Calu3 (cell line): Measurements from ENCODE around the gene FETUB. TPM values are rescaled to one million over a fixed set of nuclear protein-coding genes. Genes with fewer than 3 reads are reported as not detected.

Experiments
- BruUV-seq: library from RNA; stranded (reverse); fragments of 400-500 nt; replicated peaks from 2 replicates; lab custom pipeline; 2021; lab: Mats Ljungman, UMichigan
- CTCF ChIA-PET: fragments of 300-600 bp; sonication (Branson Sonifier 250); formaldehyde crosslinking; loops from one replicate; lab custom pipeline; 2022; ENCODE audit warnings: antibody characterized with exemption; lab: Charles Lee
- DNase-seq: peaks from one replicate; pipeline ENCODE4 v3.0.0; 2022
- H3K27ac Mint-ChIP-seq: one replicate; pipeline ENCODE4 v1.8.0; 2022; ENCODE audit warnings: mixed read lengths; ENCODE audit not compliant: unreplicated experiment
- H3K27me3 Mint-ChIP-seq: one replicate; pipeline ENCODE4 v1.8.0; 2022; ENCODE audit warnings: mixed read lengths; ENCODE audit not compliant: unreplicated experiment
- H3K36me3 Mint-ChIP-seq: one replicate; pipeline ENCODE4 v1.8.0; 2022; ENCODE audit warnings: mild to moderate bottlenecking, moderate library complexity, mixed read lengths; ENCODE audit not compliant: insufficient read depth, unreplicated experiment
- H3K4me1 Mint-ChIP-seq: one replicate; pipeline ENCODE4 v1.8.0; 2022; ENCODE audit warnings: mild to moderate bottlenecking, low read depth, mixed read lengths; ENCODE audit not compliant: unreplicated experiment
- H3K4me3 Mint-ChIP-seq: one replicate; pipeline ENCODE4 v1.8.0; 2022; ENCODE audit warnings: mild to moderate bottlenecking, low read depth, moderate library complexity, mixed read lengths; ENCODE audit not compliant: unreplicated experiment
- H3K9me3 Mint-ChIP-seq: one replicate; pipeline ENCODE4 v1.8.0; 2022; ENCODE audit warnings: low read depth, mixed read lengths; ENCODE audit not compliant: unreplicated experiment
- intact Hi-C: fragments of 100-400 bp; cut with micrococcal nuclease; formaldehyde crosslinking; loops from one replicate; pipeline ENCODE4 v1.10.0; 2022; ENCODE audit not compliant: unreplicated experiment
- total RNA-seq: library from RNA; stranded (reverse); gene quantifications from 2 replicates; pipeline ENCODE4 v1.2.3, GENCODE V29; 2022
- TF ChIP-seq, protein P1 (sequence below): fragments of 200-600 bp; IDR thresholded peaks from one replicate; pipeline ENCODE4 v1.8.0; 2022; ENCODE audit warnings: antibody characterized with exemption; ENCODE audit not compliant: unreplicated experiment

Gene FETUB
- total RNA-seq, 1 experiment from 2014 or later = not detected

DNA sequence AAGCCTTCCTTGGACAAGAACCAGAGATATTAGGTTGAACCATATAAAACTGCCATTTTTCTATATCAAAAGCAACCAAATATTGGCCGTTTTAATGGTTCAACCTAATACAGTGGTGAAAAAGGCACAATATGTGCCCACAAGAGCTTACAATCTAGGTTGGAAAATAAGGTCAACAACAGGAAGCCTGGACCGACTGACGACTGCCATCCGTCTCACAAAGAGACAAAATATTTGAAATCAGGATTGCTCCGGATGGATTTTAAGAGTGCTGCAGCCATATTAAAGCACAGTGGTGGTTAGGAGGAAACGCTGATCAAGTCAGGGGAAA, 26.0 kb upstream of the FETUB start:
- Mint-ChIP-seq H3K27me3 (no peaks in the 10 kb centered on the region), H3K9me3 (no peaks in the 10 kb centered on the region), H3K4me3 (no peak overlapping the region), H3K27ac (no peak overlapping the region), H3K4me1 (peaks cover 40% of the 10 kb centered on the region), H3K36me3 (peaks cover 5% of the 10 kb centered on the region)
- intact Hi-C loops = loop anchor here (1.0 to 10.0 kb wide), 3 partner anchors 171 to 629 kb away; partner anchors contain the start of gene EIF4A2
- CTCF ChIA-PET = interaction anchor here (0.6 to 5.0 kb wide), 16 partner anchors 9 to 606 kb away, joined by 3 to 61 read pairs (median 4); partner anchors contain the start of gene DNAJB11
- TF ChIP-seq, protein P1, sequence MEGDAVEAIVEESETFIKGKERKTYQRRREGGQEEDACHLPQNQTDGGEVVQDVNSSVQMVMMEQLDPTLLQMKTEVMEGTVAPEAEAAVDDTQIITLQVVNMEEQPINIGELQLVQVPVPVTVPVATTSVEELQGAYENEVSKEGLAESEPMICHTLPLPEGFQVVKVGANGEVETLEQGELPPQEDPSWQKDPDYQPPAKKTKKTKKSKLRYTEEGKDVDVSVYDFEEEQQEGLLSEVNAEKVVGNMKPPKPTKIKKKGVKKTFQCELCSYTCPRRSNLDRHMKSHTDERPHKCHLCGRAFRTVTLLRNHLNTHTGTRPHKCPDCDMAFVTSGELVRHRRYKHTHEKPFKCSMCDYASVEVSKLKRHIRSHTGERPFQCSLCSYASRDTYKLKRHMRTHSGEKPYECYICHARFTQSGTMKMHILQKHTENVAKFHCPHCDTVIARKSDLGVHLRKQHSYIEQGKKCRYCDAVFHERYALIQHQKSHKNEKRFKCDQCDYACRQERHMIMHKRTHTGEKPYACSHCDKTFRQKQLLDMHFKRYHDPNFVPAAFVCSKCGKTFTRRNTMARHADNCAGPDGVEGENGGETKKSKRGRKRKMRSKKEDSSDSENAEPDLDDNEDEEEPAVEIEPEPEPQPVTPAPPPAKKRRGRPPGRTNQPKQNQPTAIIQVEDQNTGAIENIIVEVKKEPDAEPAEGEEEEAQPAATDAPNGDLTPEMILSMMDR = no peak
- no TSS peak for BruUV-seq
- no peak for DNase-seq

DNA sequence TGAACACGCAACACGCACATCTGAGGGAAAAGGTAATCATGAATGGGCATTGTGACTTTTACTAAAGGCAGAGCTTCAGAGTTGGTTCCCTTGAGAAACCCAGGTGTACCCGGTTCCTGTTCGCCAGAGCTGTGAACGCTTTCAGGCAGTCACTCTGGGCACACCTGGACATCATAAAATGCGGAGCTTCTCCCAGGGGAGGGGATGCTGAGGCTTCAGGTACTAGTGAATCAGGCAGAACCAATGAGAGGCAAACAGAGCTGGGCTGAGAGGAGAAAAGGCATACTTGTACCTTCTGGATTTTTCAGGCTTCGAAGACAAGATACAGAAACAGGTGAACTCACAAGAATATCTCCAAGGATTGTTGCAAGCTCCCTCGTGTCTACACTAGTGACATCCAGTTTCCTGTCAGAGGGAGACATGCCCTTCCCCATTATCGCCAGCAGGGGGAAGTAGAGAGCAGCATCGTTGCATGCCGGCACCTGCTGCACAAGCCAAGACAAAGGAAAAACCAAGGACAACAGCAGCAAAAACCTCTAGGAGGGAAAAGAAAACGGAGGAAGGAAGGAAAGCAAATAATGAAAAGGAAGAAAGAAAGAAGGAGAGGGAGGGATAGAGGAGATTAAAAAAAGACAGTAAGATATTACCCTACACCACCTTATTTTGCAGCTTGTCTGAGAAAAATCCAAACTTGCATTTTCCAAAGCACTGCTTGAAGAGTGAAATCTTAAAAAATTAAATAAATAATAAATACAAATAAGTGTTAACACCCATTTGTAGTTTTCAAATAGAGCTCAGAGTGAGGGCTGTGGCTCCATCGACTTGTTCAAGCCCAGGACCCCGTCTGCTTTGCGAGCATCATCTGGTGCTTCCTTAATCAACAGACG, 25.4 kb upstream of the FETUB start:
- no peaks in the 10 kb centered on the region for H3K9me3 Mint-ChIP-seq

GRCh38 chr3:186616299-186616617, 23.9 kb upstream of the FETUB start:
- Mint-ChIP-seq H3K9me3 (no peaks in the 10 kb centered on the region), H3K36me3 (peaks cover 5% of the 10 kb centered on the region), H3K27ac (no peak overlapping the region), H3K27me3 (no peaks in the 10 kb centered on the region), H3K4me3 (no peak overlapping the region), H3K4me1 (peaks cover 34% of the 10 kb centered on the region)
- CTCF ChIA-PET = interaction anchor here (0.7 to 5.0 kb wide), 20 partner anchors 9 to 357 kb away, joined by 3 to 61 read pairs (median 6); partner anchors contain the start of genes DNAJB11 and EIF4A2
- no peak for DNase-seq
- no TSS peak for BruUV-seq
- TF ChIP-seq, protein P1 = no peak
- intact Hi-C loops = loop anchor here (2.0 to 10.0 kb wide), 3 partner anchors 169 to 631 kb away; partner anchors contain the start of gene EIF4A2

More for the DNA sequence above, 25.4 kb upstream of the FETUB start:
- CTCF ChIA-PET = interaction anchor here (0.6 to 5.0 kb wide), 16 partner anchors 10 to 207 kb away, joined by 3 to 61 read pairs (median 4); partner anchors contain the start of gene DNAJB11
- peak; percentile 91 for DNase-seq
- H3K27me3 Mint-ChIP-seq = no peaks in the 10 kb centered on the region
- BruUV-seq = no TSS peak
- H3K4me1 Mint-ChIP-seq = peaks cover 34% of the 10 kb centered on the region
- H3K27ac Mint-ChIP-seq = peak overlapping the region; percentile 3
- TF ChIP-seq, protein P1 = peak; percentile 98
- H3K4me3 Mint-ChIP-seq = no peak overlapping the region
- peaks cover 5% of the 10 kb centered on the region for H3K36me3 Mint-ChIP-seq
- intact Hi-C loops = loop anchor here (1.0 to 10.0 kb wide), 3 partner anchors 170 to 630 kb away; partner anchors contain the start of gene EIF4A2

DNA sequence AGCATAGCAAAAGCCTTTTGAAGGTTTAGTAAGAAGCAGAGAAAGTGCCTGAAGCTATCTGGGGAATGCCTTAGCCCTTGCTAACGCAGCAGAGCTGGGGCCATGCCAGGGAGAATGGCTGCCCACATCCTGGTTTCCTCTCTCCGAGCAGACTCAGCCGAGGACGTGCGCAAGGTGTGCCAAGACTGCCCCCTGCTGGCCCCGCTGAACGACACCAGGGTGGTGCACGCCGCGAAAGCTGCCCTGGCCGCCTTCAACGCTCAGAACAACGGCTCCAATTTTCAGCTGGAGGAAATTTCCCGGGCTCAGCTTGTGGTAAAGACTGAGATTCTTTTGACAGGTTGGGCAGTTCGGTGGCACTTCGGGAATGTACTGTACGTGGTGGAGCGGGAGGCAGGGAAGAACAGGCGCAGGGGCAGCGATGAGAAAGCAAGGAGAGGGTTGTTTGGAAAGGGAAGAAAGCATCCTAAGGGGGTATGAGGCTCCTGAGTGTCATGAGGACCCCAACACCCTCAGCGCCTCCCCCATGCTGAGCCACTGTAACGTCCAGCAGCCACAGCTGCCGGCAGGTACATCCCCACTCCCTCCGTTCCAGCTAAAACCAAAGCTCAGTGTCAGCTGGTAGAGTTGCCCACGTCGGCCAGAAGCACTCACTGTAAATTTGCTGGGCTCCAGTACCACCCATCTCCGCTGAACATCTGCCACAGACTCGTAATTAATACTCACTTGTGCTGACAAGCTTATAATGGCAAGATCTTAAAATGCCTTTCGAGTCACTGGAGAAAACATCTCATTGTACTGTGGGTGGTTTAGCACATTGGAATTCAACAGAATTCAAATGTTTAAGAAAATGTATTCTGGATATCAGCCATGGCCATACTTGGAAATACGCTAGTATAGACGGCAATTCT, 22.9 kb upstream of the FETUB start:
- TSS peak; percentile 34 for BruUV-seq

More for the DNA sequence above, 22.9 kb upstream of the FETUB start:
- Mint-ChIP-seq H3K4me3 (peak overlapping the region; percentile 64), H3K4me1 (peaks cover 27% of the 10 kb centered on the region), H3K27ac (peak overlapping the region; percentile 78), H3K9me3 (no peaks in the 10 kb centered on the region), H3K27me3 (no peaks in the 10 kb centered on the region), H3K36me3 (peaks cover 5% of the 10 kb centered on the region)
- intact Hi-C loops = loop anchor here (1.0 to 10.0 kb wide), 4 partner anchors 136 to 632 kb away; partner anchors contain the start of gene EIF4A2
- TF ChIP-seq, protein P1 = peak; percentile 98
- DNase-seq = peak; percentile 98
- CTCF ChIA-PET = interaction anchor here (0.6 to 5.0 kb wide), 33 partner anchors 8 to 548 kb away, joined by 3 to 61 read pairs (median 5); partner anchors contain the start of genes DNAJB11, EIF4A2 and TBCCD1
